K562 treated with DMSO at 1 percent for 4 hours (cell line): ENCODE results near the gene PTPN1. TPM values are rescaled to one million over a fixed set of nuclear protein-coding genes. Genes with fewer than 3 reads are reported as not detected.

Experiments
- total RNA-seq: library from RNA; unstranded; fragments of 300-600 nt; gene quantifications from 2 replicates; pipeline ENCODE4 v1.2.3, GENCODE V29; 2022; ENCODE audit not compliant: insufficient read depth

Gene PTPN1
- 45.0 and 51.5 TPM in 2 replicates for total RNA-seq

DNA sequence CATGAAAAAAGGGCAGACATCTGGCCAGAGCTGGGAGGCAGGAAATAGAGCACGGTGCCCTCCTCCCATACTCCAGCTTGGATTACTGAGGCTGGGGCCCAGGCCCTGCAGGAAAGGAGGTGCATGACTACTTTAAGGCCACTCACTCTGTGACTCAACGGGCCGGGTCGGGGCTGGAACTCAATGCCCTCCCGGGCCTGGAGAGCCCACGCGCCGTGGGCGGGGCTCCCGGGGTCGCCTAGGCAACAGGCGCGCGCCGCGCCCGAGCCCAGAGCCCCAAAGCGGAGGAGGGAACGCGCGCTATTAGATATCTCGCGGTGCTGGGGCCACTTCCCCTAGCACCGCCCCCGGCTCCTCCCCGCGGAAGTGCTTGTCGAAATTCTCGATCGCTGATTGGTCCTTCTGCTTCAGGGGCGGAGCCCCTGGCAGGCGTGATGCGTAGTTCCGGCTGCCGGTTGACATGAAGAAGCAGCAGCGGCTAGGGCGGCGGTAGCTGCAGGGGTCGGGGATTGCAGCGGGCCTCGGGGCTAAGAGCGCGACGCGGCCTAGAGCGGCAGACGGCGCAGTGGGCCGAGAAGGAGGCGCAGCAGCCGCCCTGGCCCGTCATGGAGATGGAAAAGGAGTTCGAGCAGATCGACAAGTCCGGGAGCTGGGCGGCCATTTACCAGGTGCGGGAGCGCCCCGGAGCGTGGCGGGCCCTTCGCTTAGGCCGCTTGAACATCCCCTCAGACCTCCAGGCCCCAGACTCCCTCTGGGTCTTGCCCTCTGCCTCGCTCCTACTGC, at the start of gene PTPN1:
PTPN1 (plus strand) TSS at position 461 of the 783 bp plus-strand sequence; CDS start at position 606, 145 bp downstream.

Other genes with a start within 250 kb of the PTPN1 start
- 8.4 and 19.7 TPM in 2 replicates for gene RIPOR3, start 181.2 kb downstream of the PTPN1 start, total RNA-seq
- gene PARD6B, start 221.2 kb downstream of the PTPN1 start, total RNA-seq: 0.75 and 2.3 TPM in 2 replicates